ENCODE data around the gene SLC22A5.

DNA sequence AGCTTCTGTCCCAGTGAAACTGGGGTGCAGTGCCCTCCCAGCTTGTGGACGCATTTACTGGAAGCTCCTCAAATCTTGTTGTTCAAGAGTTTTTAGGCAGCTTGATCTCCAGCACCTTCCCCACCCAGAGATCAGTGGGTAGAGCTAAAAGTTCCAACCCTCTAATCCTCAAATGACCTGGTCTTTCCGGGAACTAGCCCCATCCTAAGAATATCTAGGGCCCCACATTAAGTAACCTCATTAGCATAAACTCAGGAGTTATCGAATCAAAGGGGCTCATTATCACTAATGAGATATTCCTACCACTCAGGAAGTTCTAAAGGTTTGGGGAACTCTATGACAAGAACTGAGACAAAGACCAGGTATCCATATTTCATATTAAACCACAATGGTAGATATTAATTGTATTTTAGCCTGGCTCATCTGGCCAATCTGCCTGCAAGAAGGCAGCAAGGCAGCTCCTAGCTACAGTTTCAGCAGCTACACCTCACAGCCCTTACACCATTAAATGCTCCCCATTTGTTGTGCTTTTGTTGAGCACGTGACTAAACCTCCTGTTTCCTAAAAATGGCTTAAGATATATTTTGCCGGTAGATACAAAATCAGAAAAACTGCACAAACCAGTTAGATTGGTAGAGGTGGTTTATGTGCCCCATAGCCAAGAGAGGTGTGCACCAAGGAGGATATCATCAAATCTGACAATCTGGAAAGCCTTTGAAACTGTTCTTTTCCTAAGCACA lies 24.6 kb upstream of the SLC22A5 start:
- no peak for TF ChIP-seq NR2F6 (CRISPR knock-in tag; IDR thresholded peaks at IDR 0.05)
- TF ChIP-seq CTCF (IDR thresholded peaks at IDR 0.05 in 2 of 3, conservative IDR thresholded peaks at IDR 0.05 in 1 of 3; ENCODE audit: insufficient read depth in 2 of 3, low read depth in 1 of 3, low read length in 3 of 3): no peak
- TF ChIP-seq, protein P1, sequence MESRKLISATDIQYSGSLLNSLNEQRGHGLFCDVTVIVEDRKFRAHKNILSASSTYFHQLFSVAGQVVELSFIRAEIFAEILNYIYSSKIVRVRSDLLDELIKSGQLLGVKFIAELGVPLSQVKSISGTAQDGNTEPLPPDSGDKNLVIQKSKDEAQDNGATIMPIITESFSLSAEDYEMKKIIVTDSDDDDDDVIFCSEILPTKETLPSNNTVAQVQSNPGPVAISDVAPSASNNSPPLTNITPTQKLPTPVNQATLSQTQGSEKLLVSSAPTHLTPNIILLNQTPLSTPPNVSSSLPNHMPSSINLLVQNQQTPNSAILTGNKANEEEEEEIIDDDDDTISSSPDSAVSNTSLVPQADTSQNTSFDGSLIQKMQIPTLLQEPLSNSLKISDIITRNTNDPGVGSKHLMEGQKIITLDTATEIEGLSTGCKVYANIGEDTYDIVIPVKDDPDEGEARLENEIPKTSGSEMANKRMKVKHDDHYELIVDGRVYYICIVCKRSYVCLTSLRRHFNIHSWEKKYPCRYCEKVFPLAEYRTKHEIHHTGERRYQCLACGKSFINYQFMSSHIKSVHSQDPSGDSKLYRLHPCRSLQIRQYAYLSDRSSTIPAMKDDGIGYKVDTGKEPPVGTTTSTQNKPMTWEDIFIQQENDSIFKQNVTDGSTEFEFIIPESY (CRISPR knock-in tag; IDR thresholded peaks at IDR 0.05): no peak
- no peak for TF ChIP-seq MAFK (IDR thresholded peaks at IDR 0.05; ENCODE audit: low read length)
- TF ChIP-seq MYC (IDR thresholded peaks at IDR 0.05; ENCODE audit: low read depth, low read length): no peak
- TF ChIP-seq MYC (CRISPR knock-in tag; IDR thresholded peaks at IDR 0.05; ENCODE audit: borderline replicate concordance, low read depth): no peak
- TF ChIP-seq ZBTB5 (IDR thresholded peaks at IDR 0.05): no peak
- TF ChIP-seq ZNF253 (CRISPR knock-in tag; conservative IDR thresholded peaks at IDR 0.05): no peak
- TF ChIP-seq ZBTB11 (CRISPR knock-in tag; IDR thresholded peaks at IDR 0.05): no peak
- no peak for TF ChIP-seq ZNF639 (CRISPR knock-in tag; conservative IDR thresholded peaks at IDR 0.05 in 1 of 2, IDR thresholded peaks at IDR 0.05 in 1 of 2)
- no peak for TF ChIP-seq RFX5 (IDR thresholded peaks at IDR 0.05; ENCODE audit: low read depth, low read length)
- TF ChIP-seq SREBF1 (IDR thresholded peaks at IDR 0.05; ENCODE audit: borderline replicate concordance, low read depth, low read length): no peak
- no peak for TF ChIP-seq ATF2 (CRISPR knock-in tag; IDR thresholded peaks at IDR 0.05)
- no peak for TF ChIP-seq MTA1 (IDR thresholded peaks at IDR 0.05; ENCODE audit: borderline replicate concordance)
